GM19328 (cell line): ENCODE data around the gene CRYGC.

Source experiments
- ATAC-seq: cut with Tn5 transposase; IDR thresholded peaks from one replicate; pipeline ENCODE4 v1.9.1; 2021; ENCODE audit warnings: mild to moderate bottlenecking, moderate library complexity; ENCODE audit not compliant: unreplicated experiment

The CRYGC gene

GRCh38 chr2:208129744-208130711 is at the start of gene CRYGC:
Gene CRYGC, minus strand, starts transcription at chr2:208129828. Its CDS starts 36 bp downstream, at chr2:208129792.
- no peak for ATAC-seq

DNA sequence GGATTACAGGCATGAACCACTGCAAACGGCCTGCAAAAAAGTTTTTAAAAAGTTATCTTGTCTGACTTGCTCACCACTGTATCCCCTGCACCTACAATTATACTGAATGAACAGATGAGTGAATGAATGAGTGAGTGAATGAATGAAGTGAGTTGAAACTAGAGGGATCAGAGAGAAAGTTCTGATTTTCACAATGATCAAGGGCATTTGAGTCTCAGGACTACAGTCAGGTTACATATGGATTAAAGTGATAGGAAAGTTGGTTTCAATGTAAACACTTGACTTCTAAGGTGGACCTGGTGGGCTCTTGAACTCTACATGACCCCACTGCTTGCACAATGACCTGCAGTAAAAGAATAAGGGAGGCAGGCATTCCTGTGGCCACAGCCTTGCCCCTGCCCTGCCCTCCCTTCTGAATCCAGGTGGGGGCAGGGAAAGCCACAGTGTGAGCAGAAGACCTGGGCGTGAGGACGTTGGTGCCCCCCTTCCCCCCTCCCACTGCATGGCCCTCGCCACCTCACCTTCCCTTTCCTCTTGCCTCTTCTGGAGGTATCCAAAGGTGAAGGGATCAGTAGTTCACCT is 49.5 kb upstream of the CRYGC start:
- ATAC-seq = no peak

GRCh38 chr2:208175840-208176153 is 46.2 kb upstream of the CRYGC start:
- no peak for ATAC-seq

DNA sequence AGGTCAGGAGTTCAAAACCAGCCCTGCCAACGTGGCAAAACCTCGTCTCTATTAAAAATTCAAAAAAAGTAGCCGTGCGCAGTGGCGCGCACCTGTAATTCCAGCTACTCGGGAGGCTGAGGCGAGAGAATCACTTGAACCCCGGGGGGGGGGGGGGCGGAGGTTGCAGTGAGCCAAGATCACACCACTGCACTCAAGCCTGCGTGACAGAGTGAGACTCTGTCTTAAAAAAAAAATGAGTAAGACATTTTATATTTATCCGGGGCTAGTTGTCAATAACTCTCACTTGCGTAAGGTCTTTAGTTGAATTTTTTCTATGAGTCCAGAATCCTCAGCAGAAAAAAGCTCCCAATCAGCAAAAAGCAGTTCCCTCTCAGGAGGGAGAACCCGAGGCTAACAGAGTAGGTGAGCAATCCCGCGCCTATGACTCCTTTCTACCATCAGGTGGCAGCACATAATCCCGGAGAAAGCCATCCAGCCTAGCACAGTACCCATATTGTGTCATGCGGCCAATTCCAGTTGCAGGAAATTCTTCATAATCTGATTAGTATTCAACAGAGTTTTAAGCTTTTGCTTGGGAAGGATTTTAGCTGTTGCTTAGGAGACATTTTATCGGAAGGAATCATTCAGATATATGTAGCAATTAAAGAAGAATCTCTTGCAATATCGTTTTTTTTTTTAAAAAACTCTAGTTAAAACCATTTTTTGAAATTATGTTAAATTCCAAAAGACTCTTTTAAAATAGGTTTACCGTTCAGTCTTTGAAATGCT is 45.6 kb upstream of the CRYGC start:
- peak; percentile 96 for ATAC-seq

DNA sequence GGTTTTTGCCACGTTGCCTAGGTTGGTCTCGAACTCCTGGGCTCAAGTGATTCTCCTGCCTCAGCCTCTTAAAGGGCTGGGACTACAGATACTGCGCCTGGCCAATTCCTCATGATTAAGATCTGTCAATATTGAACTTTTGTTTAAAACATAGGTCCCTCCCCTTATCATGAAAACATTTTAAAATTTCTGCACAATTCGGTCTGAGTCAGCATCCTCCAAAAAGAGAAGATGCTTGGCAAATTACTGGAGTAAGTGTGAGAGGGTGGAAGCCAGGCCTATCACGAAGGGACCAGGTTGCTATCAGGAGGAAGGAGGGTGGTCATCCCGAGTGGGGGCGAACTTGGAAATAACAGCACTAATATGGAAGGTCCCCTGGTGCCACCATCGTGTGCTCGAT is 44.5 kb upstream of the CRYGC start:
- ATAC-seq = no peak

GRCh38 chr2:208172125-208172524 is 42.5 kb upstream of the CRYGC start:
- no peak for ATAC-seq

- no peak for ATAC-seq
Measured at GRCh38 chr2:208164951-208165755, 35.5 kb upstream of the CRYGC start.

DNA sequence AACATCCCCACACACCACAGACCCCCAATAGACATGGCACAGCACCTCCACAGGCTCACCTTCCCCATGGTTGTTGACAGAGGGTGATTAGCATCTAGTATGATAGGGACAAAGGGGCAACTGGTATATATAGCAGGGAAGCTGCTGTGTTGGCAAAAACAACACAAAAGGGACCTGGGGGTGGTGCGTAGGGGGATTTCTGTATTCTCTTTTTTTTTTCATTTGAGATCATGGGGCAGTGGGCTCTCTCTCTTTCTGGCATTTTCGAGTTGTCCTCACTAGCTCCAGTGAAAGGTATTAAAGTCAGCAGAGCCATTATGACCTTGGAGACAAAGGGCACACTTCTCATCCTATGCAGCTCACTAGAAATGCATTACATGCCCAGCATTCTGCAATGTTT is 33.9 kb upstream of the CRYGC start, which contains the start of gene CRYGA:
CRYGA (minus strand) TSS at position 101 of the 400 bp plus-strand sequence; CDS start at position 68, 33 bp downstream.
- no peak for ATAC-seq

GRCh38 chr2:208156439-208156838 is 26.8 kb upstream of the CRYGC start:
- ATAC-seq = no peak

DNA sequence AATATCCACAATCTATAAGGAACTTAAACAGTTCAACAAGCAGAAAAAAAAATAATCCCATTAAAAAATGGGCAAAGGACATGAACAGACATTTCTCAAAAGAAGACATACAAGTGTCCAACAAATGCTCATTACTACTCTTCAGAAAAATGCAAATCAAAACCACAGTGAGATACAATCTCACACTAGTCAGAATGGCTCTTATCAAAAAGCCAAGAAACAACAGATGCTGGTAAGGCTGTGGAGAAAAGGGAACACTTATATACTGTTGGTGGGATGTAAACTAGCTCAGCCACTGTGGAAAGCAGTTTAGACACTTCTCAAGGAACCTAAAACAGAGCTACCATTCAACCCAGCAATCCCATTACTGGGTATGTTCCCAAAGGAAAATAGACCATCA is 23.5 kb upstream of the CRYGC start:
- ATAC-seq = no peak

DNA sequence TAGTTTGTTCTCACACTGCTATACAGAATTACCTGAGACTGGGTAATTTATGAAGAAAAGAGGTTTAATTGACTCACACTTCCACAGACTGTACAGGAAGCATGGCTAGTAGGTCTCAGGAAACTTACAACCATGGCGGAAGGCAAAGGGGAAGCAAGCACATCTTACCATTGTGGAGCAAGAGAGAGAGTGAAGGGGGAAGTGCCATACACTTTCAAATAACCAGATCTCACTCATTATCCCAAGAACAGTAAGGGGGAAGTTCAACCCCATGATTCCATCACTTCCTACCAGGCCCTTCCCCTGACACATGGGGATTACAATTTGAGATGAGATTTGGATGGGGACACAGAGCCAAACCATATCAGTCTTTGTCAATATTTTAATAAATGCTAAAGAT is 21.3 kb upstream of the CRYGC start:
- no peak for ATAC-seq

GRCh38 chr2:208150094-208150493 is 20.5 kb upstream of the CRYGC start:
- no peak for ATAC-seq

DNA sequence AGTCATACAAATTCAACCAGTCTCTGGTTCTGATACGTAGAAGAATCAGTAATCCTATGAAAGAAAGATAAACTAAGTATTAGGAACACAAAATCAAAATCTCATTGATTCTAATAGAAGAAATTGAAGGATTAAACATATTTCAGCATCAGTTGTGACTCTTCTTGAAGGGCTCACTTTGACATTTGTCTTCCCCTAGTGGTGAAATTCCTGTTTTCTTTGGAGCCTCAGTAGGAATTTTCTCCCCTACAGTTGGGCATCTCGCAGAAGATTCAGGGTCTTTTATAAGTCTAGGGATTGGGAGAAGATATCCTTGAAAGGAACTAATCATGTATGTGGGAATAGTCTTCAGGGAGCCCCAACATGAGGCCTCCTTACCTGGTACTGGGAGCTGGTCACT is 19.2 kb upstream of the CRYGC start:
- no peak for ATAC-seq

DNA sequence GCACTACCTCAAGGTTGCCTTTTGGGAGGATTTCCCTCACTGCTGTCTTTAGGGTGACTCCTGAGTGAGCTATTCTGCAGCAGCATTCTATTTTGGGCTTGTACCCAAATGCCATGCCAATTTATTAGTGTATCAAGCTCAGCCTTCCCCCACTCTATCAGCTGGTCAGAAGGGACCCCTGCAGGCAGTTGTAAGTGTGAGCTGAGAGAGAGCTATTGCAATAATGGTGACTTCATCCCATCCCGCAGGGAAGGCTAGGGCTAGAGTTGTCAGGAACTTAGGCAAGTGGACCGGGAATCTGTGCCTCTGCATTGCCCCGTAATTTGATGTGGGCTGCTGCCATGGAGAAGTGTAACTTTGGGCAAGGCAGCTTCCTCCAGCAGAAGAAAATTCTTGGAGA is 18.1 kb upstream of the CRYGC start:
- no peak for ATAC-seq

GRCh38 chr2:208147008-208147407 is 17.4 kb upstream of the CRYGC start:
- ATAC-seq = no peak

DNA sequence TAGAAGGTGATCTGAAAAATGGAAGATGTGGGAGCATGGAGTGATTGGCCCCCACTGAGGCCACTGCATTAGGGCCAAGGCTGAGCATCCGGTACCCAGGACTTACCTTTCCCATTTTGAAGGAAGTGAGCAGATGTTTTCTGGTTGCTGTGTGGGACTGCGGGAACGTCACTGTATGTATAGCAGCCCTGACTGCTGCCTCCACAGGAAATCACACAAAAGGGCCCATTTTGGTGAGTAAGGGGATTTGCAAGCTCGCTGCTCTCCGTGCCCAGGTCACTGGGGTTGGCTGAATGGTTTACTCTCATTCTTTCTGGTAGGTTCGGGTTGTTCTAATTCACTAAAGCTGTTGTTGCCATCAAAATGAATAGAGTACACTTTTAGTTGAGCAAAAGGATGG is 16.4 kb upstream of the CRYGC start, which contains the start of gene CRYGB:
CRYGB (minus strand) TSS at position 153 of the 400 bp plus-strand sequence; CDS start at position 115, 38 bp downstream.
- ATAC-seq = no peak

GRCh38 chr2:208142925-208143799 is 13.5 kb upstream of the CRYGC start:
- ATAC-seq = no peak

DNA sequence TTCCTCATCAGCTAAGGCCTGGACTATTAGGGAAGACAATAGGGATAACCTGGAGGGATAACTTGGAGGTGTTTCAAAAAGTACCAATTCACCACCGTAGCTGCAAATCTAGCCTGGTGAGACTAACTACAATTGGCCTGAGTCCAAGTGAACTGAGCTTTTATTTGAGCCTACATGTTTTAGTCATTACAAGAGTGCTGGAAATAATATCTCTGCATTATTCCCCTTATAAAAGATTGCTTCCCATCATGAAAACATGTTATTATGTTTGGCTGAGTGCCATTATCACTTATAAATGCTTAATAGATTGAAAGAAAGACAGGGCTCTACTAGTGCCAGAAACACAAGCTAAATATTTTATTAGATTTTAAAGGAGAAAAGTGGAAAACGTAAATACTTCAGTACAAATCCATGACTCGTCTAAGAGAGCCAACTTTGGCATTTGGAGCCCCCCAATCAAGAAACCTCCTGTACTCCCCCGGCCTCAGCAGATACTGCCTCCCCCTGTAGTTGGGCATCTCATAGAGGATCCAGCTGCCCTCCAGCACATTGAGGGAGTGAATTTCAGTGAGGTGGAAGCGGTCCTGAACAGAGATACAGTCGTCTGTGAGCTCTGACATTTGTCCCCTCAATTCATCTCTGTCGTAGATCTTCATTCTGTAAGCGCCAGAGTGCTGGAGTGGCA is 12.8 kb upstream of the CRYGC start:
- no peak for ATAC-seq

DNA sequence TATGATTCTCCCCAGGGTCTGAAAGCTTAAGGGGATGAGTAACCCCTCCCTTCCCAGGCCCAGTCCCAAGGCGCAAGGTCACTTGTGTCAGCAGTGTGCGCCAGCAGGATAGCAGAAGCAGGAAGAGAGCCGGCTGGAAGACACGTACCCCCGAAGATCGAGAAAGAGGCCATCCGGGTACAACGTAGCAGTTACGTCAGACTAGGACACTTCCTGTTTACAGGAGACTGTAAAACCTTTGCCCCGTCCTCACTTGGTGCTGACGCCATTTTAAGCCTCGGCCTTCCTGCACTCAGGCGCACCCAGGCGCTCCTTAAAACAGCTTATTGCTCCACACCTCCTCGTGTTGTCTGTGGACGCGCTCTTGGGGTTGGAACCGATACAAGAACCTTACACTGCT is 9.8 kb upstream of the CRYGC start:
- no peak for ATAC-seq
